ENCODE data around the gene LUC7L2.
"Not testable (repeated sequence)": the region's sequence is repeated elsewhere in the genome, so short reads cannot be mapped to it uniquely, and the experiment has no call there.

LUC7L2 gene

GRCh38 chr7:139396323-139396951 is 36.7 kb downstream of the LUC7L2 start:
- no peak for DNase-seq (ENCODE audit: low read depth, low spot score)

GRCh38 chr7:139397192-139397591 is 37.5 kb downstream of the LUC7L2 start:
- DNase-seq (ENCODE audit: low read depth, low spot score): no peak

GRCh38 chr7:139403601-139404000 is 43.9 kb downstream of the LUC7L2 start:
- no peak for DNase-seq (ENCODE audit: low read depth, low spot score)

- no peak for DNase-seq (ENCODE audit: low read depth, low spot score)
Measured at GRCh38 chr7:139407555-139407954, 47.9 kb downstream of the LUC7L2 start.

- DNase-seq (ENCODE audit: low read depth, low spot score): not testable (repeated sequence)
Measured at GRCh38 chr7:139414743-139415402, 55.2 kb downstream of the LUC7L2 start.

- no peak for DNase-seq (ENCODE audit: low read depth, low spot score)
Measured at GRCh38 chr7:139416405-139416804, 56.7 kb downstream of the LUC7L2 start.

- no peak for DNase-seq (ENCODE audit: low read depth, low spot score)
Measured at GRCh38 chr7:139417478-139417877, 57.8 kb downstream of the LUC7L2 start.

- no peak for DNase-seq (ENCODE audit: low read depth, low spot score)
Measured at GRCh38 chr7:139421123-139421522, 61.4 kb downstream of the LUC7L2 start.

- DNase-seq (ENCODE audit: low read depth, low spot score): no peak
Measured at GRCh38 chr7:139422126-139422525, 62.4 kb downstream of the LUC7L2 start.

- DNase-seq (ENCODE audit: low read depth, low spot score): no peak
Measured at GRCh38 chr7:139423091-139423490, 63.4 kb downstream of the LUC7L2 start.

GRCh38 chr7:139424004-139424403 is 64.3 kb downstream of the LUC7L2 start:
- no peak for DNase-seq (ENCODE audit: low read depth, low spot score)

- not testable (repeated sequence) for DNase-seq (ENCODE audit: low read depth, low spot score)
Measured at GRCh38 chr7:139425701-139426100, 66.0 kb downstream of the LUC7L2 start.

GRCh38 chr7:139426258-139427028 is 66.7 kb downstream of the LUC7L2 start:
- DNase-seq (ENCODE audit: low read depth, low spot score): no peak

- DNase-seq (ENCODE audit: low read depth, low spot score): no peak
Measured at GRCh38 chr7:139427029-139427420, 67.3 kb downstream of the LUC7L2 start.

GRCh38 chr7:139427788-139428187 is 68.1 kb downstream of the LUC7L2 start:
- no peak for DNase-seq (ENCODE audit: low read depth, low spot score)

GRCh38 chr7:139429735-139430134 is 70.0 kb downstream of the LUC7L2 start:
- not testable (repeated sequence) for DNase-seq (ENCODE audit: low read depth, low spot score)

- DNase-seq (ENCODE audit: low read depth, low spot score): no peak
Measured at GRCh38 chr7:139430443-139430842, 70.7 kb downstream of the LUC7L2 start.

GRCh38 chr7:139431010-139431409 is 71.3 kb downstream of the LUC7L2 start:
- DNase-seq (ENCODE audit: low read depth, low spot score): no peak

- no peak for DNase-seq (ENCODE audit: low read depth, low spot score)
Measured at GRCh38 chr7:139431459-139431858, 71.8 kb downstream of the LUC7L2 start.

GRCh38 chr7:139436806-139437205 is 77.1 kb downstream of the LUC7L2 start:
- no peak for DNase-seq (ENCODE audit: low read depth, low spot score)

GRCh38 chr7:139439375-139439774 is 79.7 kb downstream of the LUC7L2 start:
- no peak for DNase-seq (ENCODE audit: low read depth, low spot score)

- DNase-seq (ENCODE audit: low read depth, low spot score): no peak
Measured at GRCh38 chr7:139441961-139442360, 82.3 kb downstream of the LUC7L2 start.

Data from brain pericyte (primary cell).